ENCODE results near the gene SKAP1.

Gene SKAP1

GRCh38 chr17:48439875-48440505, 10.0 kb upstream of the SKAP1 start:
- DNase-seq (ENCODE audit: extremely low read depth, low read depth) = no peak
- TF ChIP-seq CTCF (IDR thresholded peaks at IDR 0.05; ENCODE audit: low read depth, low read length, missing control alignments) = no peak
- no peak overlapping the region for H3K4me3 ChIP-seq (replicated peaks; ENCODE audit: low read depth, low read length)

DNA sequence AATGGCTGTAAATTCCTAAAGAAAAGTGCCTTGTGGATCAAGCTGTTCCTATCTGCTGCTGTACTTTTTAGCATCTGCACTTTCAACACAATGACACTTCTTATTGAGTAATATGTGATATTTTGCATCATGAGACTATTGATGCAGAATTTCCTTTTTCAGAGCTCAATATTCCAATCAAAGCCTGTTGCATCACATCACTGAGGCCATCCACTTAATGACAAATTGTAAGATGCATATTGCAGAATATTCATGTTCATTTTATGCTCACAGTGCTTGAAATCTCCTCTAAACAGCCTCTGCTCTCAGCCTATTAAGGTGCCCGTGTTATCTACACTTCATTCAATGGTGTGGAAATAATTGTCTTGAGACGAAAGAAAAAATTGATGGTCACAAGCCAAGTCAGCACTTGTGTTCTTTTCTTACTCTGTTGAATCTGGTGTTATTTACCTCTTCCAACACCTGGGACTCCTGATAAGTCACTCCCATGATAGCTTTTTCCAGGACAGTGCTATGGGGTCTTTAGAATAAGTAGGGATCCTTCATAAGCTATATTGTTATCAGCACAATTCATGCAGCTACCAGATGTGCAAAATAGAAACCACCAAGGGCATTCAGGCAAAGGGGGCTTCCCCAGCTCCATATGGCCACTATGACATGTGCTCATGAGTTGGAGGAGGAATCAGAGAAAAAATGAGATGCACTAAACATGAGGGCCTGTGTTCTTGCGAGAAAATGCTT, 9.3 kb upstream of the SKAP1 start:
- DNase-seq (ENCODE audit: extremely low read depth, low read depth) = no peak
- no peak overlapping the region for H3K4me3 ChIP-seq (replicated peaks; ENCODE audit: low read depth, low read length)
- no peak for TF ChIP-seq CTCF (IDR thresholded peaks at IDR 0.05; ENCODE audit: low read depth, low read length, missing control alignments)

GRCh38 chr17:48438516-48439061, 8.6 kb upstream of the SKAP1 start:
- TF ChIP-seq CTCF (IDR thresholded peaks at IDR 0.05; ENCODE audit: low read depth, low read length, missing control alignments) = no peak
- H3K4me3 ChIP-seq (replicated peaks; ENCODE audit: low read depth, low read length) = no peak overlapping the region
- DNase-seq (ENCODE audit: extremely low read depth, low read depth) = no peak

- DNase-seq (ENCODE audit: extremely low read depth, low read depth) = no peak
- no peak for TF ChIP-seq CTCF (IDR thresholded peaks at IDR 0.05; ENCODE audit: low read depth, low read length, missing control alignments)
- no peak overlapping the region for H3K4me3 ChIP-seq (replicated peaks; ENCODE audit: low read depth, low read length)
Observed at GRCh38 chr17:48433896-48434295, 3.9 kb upstream of the SKAP1 start.

DNA sequence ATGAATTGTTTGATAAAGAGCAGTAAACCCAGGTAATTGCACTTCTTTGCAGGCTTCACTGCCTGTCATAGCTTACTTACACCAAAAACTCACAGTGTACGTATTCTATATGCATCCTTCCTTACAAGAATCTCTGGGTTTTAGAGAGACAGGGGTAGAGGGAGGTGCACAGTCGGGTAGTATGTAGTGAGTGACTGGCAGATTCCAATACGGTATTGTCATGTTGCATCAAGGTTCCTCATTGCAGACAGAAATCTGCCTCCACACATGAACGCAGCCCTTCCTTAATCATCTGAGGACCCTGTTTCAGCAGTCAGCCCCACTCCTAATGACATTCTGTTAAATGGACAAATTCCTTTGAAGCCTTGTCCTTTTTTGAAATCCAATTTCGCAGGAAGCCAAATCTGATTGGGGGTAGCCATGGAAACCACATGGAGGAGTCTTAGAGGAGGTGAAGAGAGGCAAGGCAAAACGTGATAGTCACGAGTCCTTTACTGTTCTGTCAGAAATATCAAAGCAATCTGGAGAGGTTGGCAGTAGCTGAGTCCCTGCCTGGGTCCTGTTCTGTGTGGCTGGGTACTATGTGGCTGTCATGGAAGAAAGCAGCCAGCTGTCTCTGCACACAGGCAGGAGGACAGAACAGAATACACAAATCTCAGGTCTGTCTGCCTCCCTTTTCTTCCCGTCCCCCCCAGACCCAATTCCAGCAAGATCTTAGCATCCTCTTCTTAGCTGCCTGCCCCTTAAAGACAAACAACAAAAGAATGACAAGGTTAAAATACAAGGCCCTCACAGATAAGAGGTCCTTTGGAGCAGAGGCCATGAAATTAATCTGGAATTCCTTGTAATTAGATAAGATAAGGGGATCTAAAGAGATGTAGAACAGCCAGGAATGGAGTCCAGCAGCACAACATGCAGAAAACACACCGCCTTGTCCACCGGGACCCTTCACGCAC, 3.1 kb upstream of the SKAP1 start:
- TF ChIP-seq CTCF (IDR thresholded peaks at IDR 0.05; ENCODE audit: low read depth, low read length, missing control alignments) = no peak
- H3K4me3 ChIP-seq (replicated peaks; ENCODE audit: low read depth, low read length) = no peak overlapping the region

DNA sequence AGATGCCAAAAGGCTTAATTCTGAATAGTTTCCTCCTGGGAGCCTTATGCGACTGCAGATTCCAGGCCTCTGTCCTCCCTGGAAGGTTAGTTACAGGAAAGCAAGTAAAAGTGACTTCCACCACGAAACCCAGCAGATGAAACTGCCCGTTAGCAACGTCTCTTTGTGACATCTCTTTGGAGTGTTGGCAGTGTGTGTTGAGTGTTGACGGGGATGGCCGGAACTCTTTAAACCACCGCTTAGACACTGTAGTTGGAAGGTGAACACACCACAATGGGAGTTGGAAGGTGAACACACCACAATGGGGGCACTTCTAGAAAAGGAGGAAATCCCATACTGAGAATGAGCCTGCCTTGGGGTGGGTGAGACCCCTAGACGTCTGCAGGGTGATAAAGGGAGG, 858 bp downstream of the SKAP1 start:
- H3K4me3 ChIP-seq (replicated peaks; ENCODE audit: low read depth, low read length) = no peak overlapping the region
- no peak for TF ChIP-seq CTCF (IDR thresholded peaks at IDR 0.05; ENCODE audit: low read depth, low read length, missing control alignments)
- DNase-seq (ENCODE audit: extremely low read depth, low read depth) = no peak

More for the DNA sequence above, 3.1 kb upstream of the SKAP1 start:
- DNase-seq (ENCODE audit: extremely low read depth, low read depth) = no peak

Measured in HFF-Myc (cell line).